Measurements from ENCODE around the gene MTG2. TPM values are rescaled to one million over a fixed set of nuclear protein-coding genes. Genes with fewer than 3 reads are reported as not detected.
A peak's percentile ranks its signal among the peaks of the same experiment; 100 is the strongest.

MTG2 gene
- polyA plus RNA-seq, 1 donor from 2014 or later: 36.1 TPM

DNA sequence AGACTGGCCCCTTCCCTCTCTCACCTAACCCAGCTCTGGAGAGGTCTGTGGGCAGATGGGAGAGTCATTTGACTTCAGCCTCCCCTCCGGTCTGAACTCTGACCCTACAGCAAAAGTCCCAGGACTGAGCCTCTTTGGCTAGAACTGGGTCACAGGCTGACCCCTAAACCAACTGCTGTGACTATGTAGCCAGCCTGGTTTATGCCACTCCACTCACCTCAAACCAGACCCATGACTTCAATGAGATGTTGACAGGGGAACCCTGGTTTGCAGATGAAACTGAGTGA lies 54.6 kb downstream of the MTG2 start:
- Histone ChIP-seq H3K9me2 (ENCODE audit: insufficient read depth, low read length) (no peaks in the 10 kb centered on the region), H3K27me3 (ENCODE audit: insufficient read depth, low read depth, low read length) (no peaks in the 10 kb centered on the region), H3K4me2 (ENCODE audit: low read length) (peak overlapping the region; percentile 68), H3K27ac (ENCODE audit: low read length) (peak overlapping the region; percentile 91), H3K9ac (ENCODE audit: low read length) (peak overlapping the region; percentile 75), H4K20me1 (ENCODE audit: insufficient read depth) (no peaks in the 10 kb centered on the region), H3F3A (ENCODE audit: insufficient read depth, low read length, poor library complexity, severe bottlenecking) (no peaks in the 10 kb centered on the region), H3K36me3 (ENCODE audit: insufficient read depth, low read length) (no peaks in the 10 kb centered on the region), H3K9me3 (ENCODE audit: low read length) (no peaks in the 10 kb centered on the region), H3K4me3 (ENCODE audit: low read length) (peak overlapping the region; percentile 57), H3K79me2 (replicated peaks; ENCODE audit: insufficient read depth, low read length) (peaks cover 36% of the 10 kb centered on the region), H2AFZ (ENCODE audit: low read depth, low read length) (no peak overlapping the region)
- TF ChIP-seq EZH2 (IDR thresholded peaks at IDR 0.05; ENCODE audit: borderline replicate concordance, insufficient read depth, low read length, poor library complexity, severe bottlenecking) (no peak), EP300 (conservative IDR thresholded peaks at IDR 0.05; ENCODE audit: poor library complexity, severe bottlenecking) (no peak), MXI1 (conservative IDR thresholded peaks at IDR 0.05; ENCODE audit: poor library complexity, severe bottlenecking) (no peak), TAF1 (IDR thresholded peaks at IDR 0.05; ENCODE audit: low read depth) (no peak), SMC3 (conservative IDR thresholded peaks at IDR 0.05; ENCODE audit: poor library complexity) (no peak), POLR2AphosphoS5 (IDR thresholded peaks at IDR 0.05) (no peak), RAD21 (conservative IDR thresholded peaks at IDR 0.05) (no peak)
- TF ChIP-seq, protein P1, sequence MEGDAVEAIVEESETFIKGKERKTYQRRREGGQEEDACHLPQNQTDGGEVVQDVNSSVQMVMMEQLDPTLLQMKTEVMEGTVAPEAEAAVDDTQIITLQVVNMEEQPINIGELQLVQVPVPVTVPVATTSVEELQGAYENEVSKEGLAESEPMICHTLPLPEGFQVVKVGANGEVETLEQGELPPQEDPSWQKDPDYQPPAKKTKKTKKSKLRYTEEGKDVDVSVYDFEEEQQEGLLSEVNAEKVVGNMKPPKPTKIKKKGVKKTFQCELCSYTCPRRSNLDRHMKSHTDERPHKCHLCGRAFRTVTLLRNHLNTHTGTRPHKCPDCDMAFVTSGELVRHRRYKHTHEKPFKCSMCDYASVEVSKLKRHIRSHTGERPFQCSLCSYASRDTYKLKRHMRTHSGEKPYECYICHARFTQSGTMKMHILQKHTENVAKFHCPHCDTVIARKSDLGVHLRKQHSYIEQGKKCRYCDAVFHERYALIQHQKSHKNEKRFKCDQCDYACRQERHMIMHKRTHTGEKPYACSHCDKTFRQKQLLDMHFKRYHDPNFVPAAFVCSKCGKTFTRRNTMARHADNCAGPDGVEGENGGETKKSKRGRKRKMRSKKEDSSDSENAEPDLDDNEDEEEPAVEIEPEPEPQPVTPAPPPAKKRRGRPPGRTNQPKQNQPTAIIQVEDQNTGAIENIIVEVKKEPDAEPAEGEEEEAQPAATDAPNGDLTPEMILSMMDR (IDR thresholded peaks at IDR 0.05; ENCODE audit: poor library complexity, severe bottlenecking): no peak
- TF ChIP-seq, protein P2, sequence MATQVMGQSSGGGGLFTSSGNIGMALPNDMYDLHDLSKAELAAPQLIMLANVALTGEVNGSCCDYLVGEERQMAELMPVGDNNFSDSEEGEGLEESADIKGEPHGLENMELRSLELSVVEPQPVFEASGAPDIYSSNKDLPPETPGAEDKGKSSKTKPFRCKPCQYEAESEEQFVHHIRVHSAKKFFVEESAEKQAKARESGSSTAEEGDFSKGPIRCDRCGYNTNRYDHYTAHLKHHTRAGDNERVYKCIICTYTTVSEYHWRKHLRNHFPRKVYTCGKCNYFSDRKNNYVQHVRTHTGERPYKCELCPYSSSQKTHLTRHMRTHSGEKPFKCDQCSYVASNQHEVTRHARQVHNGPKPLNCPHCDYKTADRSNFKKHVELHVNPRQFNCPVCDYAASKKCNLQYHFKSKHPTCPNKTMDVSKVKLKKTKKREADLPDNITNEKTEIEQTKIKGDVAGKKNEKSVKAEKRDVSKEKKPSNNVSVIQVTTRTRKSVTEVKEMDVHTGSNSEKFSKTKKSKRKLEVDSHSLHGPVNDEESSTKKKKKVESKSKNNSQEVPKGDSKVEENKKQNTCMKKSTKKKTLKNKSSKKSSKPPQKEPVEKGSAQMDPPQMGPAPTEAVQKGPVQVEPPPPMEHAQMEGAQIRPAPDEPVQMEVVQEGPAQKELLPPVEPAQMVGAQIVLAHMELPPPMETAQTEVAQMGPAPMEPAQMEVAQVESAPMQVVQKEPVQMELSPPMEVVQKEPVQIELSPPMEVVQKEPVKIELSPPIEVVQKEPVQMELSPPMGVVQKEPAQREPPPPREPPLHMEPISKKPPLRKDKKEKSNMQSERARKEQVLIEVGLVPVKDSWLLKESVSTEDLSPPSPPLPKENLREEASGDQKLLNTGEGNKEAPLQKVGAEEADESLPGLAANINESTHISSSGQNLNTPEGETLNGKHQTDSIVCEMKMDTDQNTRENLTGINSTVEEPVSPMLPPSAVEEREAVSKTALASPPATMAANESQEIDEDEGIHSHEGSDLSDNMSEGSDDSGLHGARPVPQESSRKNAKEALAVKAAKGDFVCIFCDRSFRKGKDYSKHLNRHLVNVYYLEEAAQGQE (IDR thresholded peaks at IDR 0.05; ENCODE audit: borderline replicate concordance): no peak

DNA sequence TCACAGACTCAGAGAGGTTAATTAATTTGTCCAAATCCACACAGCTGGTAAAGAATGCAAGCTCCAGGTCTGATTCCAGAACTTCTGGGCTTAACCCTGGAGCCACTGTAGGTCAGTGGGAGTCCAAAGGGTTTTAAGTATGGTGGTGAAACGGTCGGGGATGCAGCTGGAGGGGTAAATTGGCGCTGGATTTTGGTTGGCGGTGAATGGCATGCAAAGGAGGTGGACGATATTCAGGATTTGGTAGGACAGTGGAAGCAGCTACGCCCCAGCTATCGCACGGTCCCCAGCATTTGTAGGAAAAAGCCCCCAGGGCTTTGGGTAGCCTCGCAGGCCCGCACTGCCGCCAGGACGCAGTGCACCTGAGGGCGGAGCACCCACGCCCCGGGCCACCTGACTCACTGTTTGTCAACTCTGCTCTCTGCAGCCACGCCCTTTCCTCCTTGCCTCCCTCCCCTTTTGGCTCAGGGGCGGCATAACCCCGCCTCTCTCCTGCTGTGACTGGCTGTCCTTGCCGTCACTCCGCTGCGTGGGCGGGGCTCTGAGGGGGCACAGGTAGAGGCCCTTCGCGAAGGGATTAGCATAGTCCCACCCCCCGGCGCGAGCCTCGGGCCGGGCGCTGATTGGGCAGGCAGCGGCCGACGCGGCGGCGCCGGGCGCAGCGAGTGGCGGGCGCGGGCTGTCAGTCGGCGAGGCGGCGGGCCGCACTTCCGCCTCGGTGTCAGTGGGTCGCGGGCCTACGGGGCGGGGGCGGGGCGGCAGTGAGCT lies 55.2 kb downstream of the MTG2 start, which contains the start of gene OSBPL2:
OSBPL2 (plus strand) TSS at position 721 of the 768 bp plus-strand sequence. CDS start 17,664 bp downstream, outside the sequence.
- Histone ChIP-seq H3K27ac (ENCODE audit: low read length) (peak within 1 kb of the TSS; percentile 91), H3K4me2 (ENCODE audit: low read length) (peak within 1 kb of the TSS; percentile 86), H3K36me3 (ENCODE audit: insufficient read depth, low read length) (no peaks in the 10 kb centered on the region), H3K27me3 (ENCODE audit: insufficient read depth, low read depth, low read length) (no peaks in the 10 kb centered on the region), H3K4me3 (ENCODE audit: low read length) (peak within 1 kb of the TSS; percentile 87), H3K9ac (ENCODE audit: low read length) (peak within 1 kb of the TSS; percentile 75), H3K9me2 (ENCODE audit: insufficient read depth, low read length) (no peaks in the 10 kb centered on the region), H3F3A (ENCODE audit: insufficient read depth, low read length, poor library complexity, severe bottlenecking) (no peaks in the 10 kb centered on the region), H3K9me3 (ENCODE audit: low read length) (no peaks in the 10 kb centered on the region), H2AFZ (ENCODE audit: low read depth, low read length) (peak within 1 kb of the TSS; percentile 19), H4K20me1 (ENCODE audit: insufficient read depth) (no peaks in the 10 kb centered on the region), H3K79me2 (replicated peaks; ENCODE audit: insufficient read depth, low read length) (peaks cover 41% of the 10 kb centered on the region)
- TF ChIP-seq RAD21 (conservative IDR thresholded peaks at IDR 0.05) (no peak), MXI1 (conservative IDR thresholded peaks at IDR 0.05; ENCODE audit: poor library complexity, severe bottlenecking) (peak; percentile 32), SMC3 (conservative IDR thresholded peaks at IDR 0.05; ENCODE audit: poor library complexity) (no peak), POLR2AphosphoS5 (IDR thresholded peaks at IDR 0.05) (peak; percentile 72)

Data from neural cell (in vitro differentiated cells).